ENCODE results near the gene NFIC. TPM values are rescaled to one million over a fixed set of nuclear protein-coding genes. Genes with fewer than 3 reads are reported as not detected.

The NFIC gene
- total RNA-seq, 1 donor from 2014 or later = 1.1 TPM

- H3K9ac ChIP-seq = no peak overlapping the region
- H3K4me2 ChIP-seq = peak overlapping the region; percentile 80
- H4K20me1 ChIP-seq (ENCODE audit: low read depth) = peaks cover 44% of the 10 kb centered on the region
- no peaks in the 10 kb centered on the region for H3K36me3 ChIP-seq
- Mint-ChIP-seq H3K27me3 (ENCODE audit: insufficient read depth, low read depth) (peaks cover 68% of the 10 kb centered on the region), H3K27ac (no peak overlapping the region), H3K4me1 (peaks cover 15% of the 10 kb centered on the region), H3K36me3 (no peaks in the 10 kb centered on the region), H3K4me3 (peak overlapping the region; percentile 77), H3K9me3 (peaks cover 5% of the 10 kb centered on the region)
- peaks cover 13% of the 10 kb centered on the region for H3K4me1 ChIP-seq
- no peak for TF ChIP-seq CTCF (IDR thresholded peaks at IDR 0.05)
- TF ChIP-seq EZH2 (IDR thresholded peaks at IDR 0.05) = peak; percentile 81
- TF ChIP-seq EZH2phosphoT487 (IDR thresholded peaks at IDR 0.05) = peak; percentile 23
- H2AFZ ChIP-seq (replicated peaks) = no peak overlapping the region
- no peak overlapping the region for H3K27ac ChIP-seq
- peaks cover 33% of the 10 kb centered on the region for H3F3A ChIP-seq (ENCODE audit: low read depth)
- no peaks in the 10 kb centered on the region for H3K79me2 ChIP-seq (ENCODE audit: low read depth)
- no peaks in the 10 kb centered on the region for H3K9me3 ChIP-seq (ENCODE audit: low read depth)
- DNase-seq (ENCODE audit: low spot score) = peak; percentile 60
- peak overlapping the region; percentile 56 for H3K4me3 ChIP-seq
- H3K27me3 ChIP-seq = peaks cover 98% of the 10 kb centered on the region
Observed at GRCh38 chr19:3359015-3359918, 7.1 kb upstream of the NFIC start.

GRCh38 chr19:3359919-3360420 lies 6.4 kb upstream of the NFIC start:
- no peak overlapping the region for H3K9ac ChIP-seq
- H3K4me2 ChIP-seq = peak overlapping the region; percentile 80
- peaks cover 5% of the 10 kb centered on the region for H3K9me3 Mint-ChIP-seq
- no peaks in the 10 kb centered on the region for H3K9me3 ChIP-seq (ENCODE audit: low read depth)
- H3K27me3 Mint-ChIP-seq (ENCODE audit: insufficient read depth, low read depth) = peaks cover 73% of the 10 kb centered on the region
- H4K20me1 ChIP-seq (ENCODE audit: low read depth) = peaks cover 50% of the 10 kb centered on the region
- DNase-seq (ENCODE audit: low spot score) = no peak
- H3K27me3 ChIP-seq = peaks cover 98% of the 10 kb centered on the region
- TF ChIP-seq EZH2 (IDR thresholded peaks at IDR 0.05) (no peak), CTCF (IDR thresholded peaks at IDR 0.05) (no peak), EZH2phosphoT487 (IDR thresholded peaks at IDR 0.05) (no peak)
- no peak overlapping the region for H3K27ac Mint-ChIP-seq
- H3F3A ChIP-seq (ENCODE audit: low read depth) = peaks cover 36% of the 10 kb centered on the region
- H3K4me3 ChIP-seq = peak overlapping the region; percentile 56
- H3K36me3 ChIP-seq = no peaks in the 10 kb centered on the region
- H3K79me2 ChIP-seq (ENCODE audit: low read depth) = no peaks in the 10 kb centered on the region
- H3K4me1 Mint-ChIP-seq = peaks cover 15% of the 10 kb centered on the region
- no peak overlapping the region for H2AFZ ChIP-seq (replicated peaks)
- no peak overlapping the region for H3K27ac ChIP-seq
- no peaks in the 10 kb centered on the region for H3K36me3 Mint-ChIP-seq
- H3K4me3 Mint-ChIP-seq = no peak overlapping the region
- peaks cover 13% of the 10 kb centered on the region for H3K4me1 ChIP-seq

- no peak overlapping the region for H3K4me3 ChIP-seq
- peaks cover 20% of the 10 kb centered on the region for H3K4me1 Mint-ChIP-seq
- no peaks in the 10 kb centered on the region for H3K36me3 Mint-ChIP-seq
- H3K9me3 Mint-ChIP-seq = peaks cover 5% of the 10 kb centered on the region
- H2AFZ ChIP-seq (replicated peaks) = no peak overlapping the region
- H3K27me3 ChIP-seq = peaks cover 98% of the 10 kb centered on the region
- TF ChIP-seq CTCF (IDR thresholded peaks at IDR 0.05) = no peak
- peak; percentile 95 for TF ChIP-seq EZH2phosphoT487 (IDR thresholded peaks at IDR 0.05)
- TF ChIP-seq EZH2 (IDR thresholded peaks at IDR 0.05) = peak; percentile 98
- peak; percentile 45 for DNase-seq (ENCODE audit: low spot score)
- H3K27me3 Mint-ChIP-seq (ENCODE audit: insufficient read depth, low read depth) = peaks cover 75% of the 10 kb centered on the region
- H3K27ac Mint-ChIP-seq = no peak overlapping the region
- peaks cover 36% of the 10 kb centered on the region for H3F3A ChIP-seq (ENCODE audit: low read depth)
- no peak overlapping the region for H3K4me2 ChIP-seq
- H3K4me1 ChIP-seq = peaks cover 14% of the 10 kb centered on the region
- H3K9ac ChIP-seq = no peak overlapping the region
- H3K36me3 ChIP-seq = no peaks in the 10 kb centered on the region
- H3K27ac ChIP-seq = no peak overlapping the region
- no peaks in the 10 kb centered on the region for H3K9me3 ChIP-seq (ENCODE audit: low read depth)
- peaks cover 56% of the 10 kb centered on the region for H4K20me1 ChIP-seq (ENCODE audit: low read depth)
- peak overlapping the region; percentile 81 for H3K4me3 Mint-ChIP-seq
- no peaks in the 10 kb centered on the region for H3K79me2 ChIP-seq (ENCODE audit: low read depth)
Observed at GRCh38 chr19:3360421-3361383, 5.7 kb upstream of the NFIC start.

Data from neural progenitor cell (in vitro differentiated cells).